SK-N-MC (cell line): Measurements from ENCODE around the gene SH3PXD2A.
"Not testable (repeated sequence)": the region's sequence is repeated elsewhere in the genome, so short reads cannot be mapped to it uniquely, and the experiment has no call there.

Source experiments
- EZH2 ChIP-seq: fragments of 200-600 bp; sonication (generic); IDR thresholded peaks from one replicate; pipeline ENCODE4 v1.6.1; 2017; ENCODE audit warnings: antibody characterized with exemption
- FOXP2 ChIP-seq: optimal IDR thresholded peaks from 2 replicates; pipeline ENCODE3; 2011; ENCODE audit warnings: mild to moderate bottlenecking, moderate library complexity; ENCODE audit not compliant: insufficient read depth; ENCODE audit errors: extremely low read length, control extremely low read depth
- POLR2AphosphoS5 ChIP-seq: IDR thresholded peaks from 2 replicates; pipeline ENCODE4 v1.6.1; 2012; ENCODE audit warnings: mild to moderate bottlenecking, low read depth, low read length, borderline replicate concordance

DNA sequence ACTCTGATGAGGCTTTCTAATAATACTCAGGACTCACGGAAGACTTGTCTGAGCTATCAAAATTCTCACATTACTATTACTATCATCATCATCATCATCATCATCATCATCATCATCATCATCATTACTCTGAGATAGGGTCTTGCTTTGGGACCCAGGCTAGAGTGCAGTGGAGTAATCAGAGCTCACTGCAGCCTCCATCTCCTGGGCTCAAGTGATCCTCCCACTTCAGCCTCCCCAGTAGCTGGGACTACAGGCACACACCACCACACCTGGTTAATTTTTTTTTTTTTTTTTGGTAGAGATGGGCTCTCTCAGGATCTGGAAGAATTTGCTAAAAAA, 249.3 kb downstream of the SH3PXD2A start:
- not testable (repeated sequence) for TF ChIP-seq EZH2, POLR2AphosphoS5, FOXP2
